ENCODE results near the gene VAX1. TPM values are rescaled to one million over a fixed set of nuclear protein-coding genes. Genes with fewer than 3 reads are reported as not detected.

Gene VAX1
- total and polyA plus RNA-seq, 4 donors = not detected

GRCh38 chr10:117159390-117159789 is 21.3 kb upstream of the VAX1 start:
- no peaks in the 10 kb centered on the region for H3K36me3 ChIP-seq (ENCODE audit: control insufficient read depth in 4 of 4, insufficient read depth in 4 of 4, low read length in 4 of 4)
- no peak overlapping the region for H3K9ac ChIP-seq (ENCODE audit: insufficient read depth in 1 of 2, low read length in 2 of 2)
- no peak overlapping the region for H3K27ac ChIP-seq (ENCODE audit: low read depth in 1 of 2, low read length in 1 of 2)
- peaks cover 11 to 91% (median 84%) of the 10 kb centered on the region in 3 donors for H3K27me3 ChIP-seq (ENCODE audit: control insufficient read depth in 3 of 3, insufficient read depth in 3 of 3, low read length in 2 of 3)
- DNase-seq (no peak), ATAC-seq (ENCODE audit: insufficient read depth, low FRiP score) (no peak)
- no peak overlapping the region for H3K4me3 ChIP-seq
- TF ChIP-seq CTCF (IDR thresholded peaks at IDR 0.05; ENCODE audit: control extremely low read depth, extremely low read depth) = no peak
- peaks cover 0 to 2% (median 0%) of the 10 kb centered on the region in 4 donors for H3K9me3 ChIP-seq (ENCODE audit: control insufficient read depth in 4 of 4, insufficient read depth in 3 of 4, low read length in 3 of 4)
- H3K4me1 ChIP-seq (ENCODE audit: control insufficient read depth in 5 of 5, insufficient read depth in 5 of 5, low read length in 5 of 5) = peaks cover 0 to 8% (median 0%) of the 10 kb centered on the region in 5 donors
- 11 to 13% methylated on average over 6 of the region's 6 CpGs for WGBS, 2 donors

GRCh38 chr10:117158297-117158696 is 20.2 kb upstream of the VAX1 start:
- Histone ChIP-seq H3K4me3 (no peak overlapping the region), H3K36me3 (ENCODE audit: control insufficient read depth in 4 of 4, insufficient read depth in 4 of 4, low read length in 4 of 4) (no peaks in the 10 kb centered on the region), H3K9me3 (ENCODE audit: control insufficient read depth in 4 of 4, insufficient read depth in 3 of 4, low read length in 3 of 4) (peaks cover 0 to 2% (median 0%) of the 10 kb centered on the region in 4 donors), H3K27me3 (ENCODE audit: control insufficient read depth in 3 of 3, insufficient read depth in 3 of 3, low read length in 2 of 3) (peaks cover 13 to 89% (median 75%) of the 10 kb centered on the region in 3 donors), H3K27ac (ENCODE audit: low read depth in 1 of 2, low read length in 1 of 2) (no peak overlapping the region), H3K9ac (ENCODE audit: insufficient read depth in 1 of 2, low read length in 2 of 2) (no peak overlapping the region), H3K4me1 (ENCODE audit: control insufficient read depth in 5 of 5, insufficient read depth in 5 of 5, low read length in 5 of 5) (peaks cover 0 to 6% (median 0%) of the 10 kb centered on the region in 5 donors)
- no peak for ATAC-seq (ENCODE audit: insufficient read depth, low FRiP score)
- 14 to 23% methylated on average over 2 of the region's 2 CpGs for WGBS, 2 donors
- DNase-seq = no peak
- TF ChIP-seq CTCF (IDR thresholded peaks at IDR 0.05; ENCODE audit: control extremely low read depth, extremely low read depth) = no peak

- WGBS, 2 donors = 46 to 49% methylated on average over 3 of the region's 3 CpGs
- Histone ChIP-seq H3K27me3 (ENCODE audit: control insufficient read depth in 3 of 3, insufficient read depth in 3 of 3, low read length in 2 of 3) (peaks cover 8 to 57% (median 46%) of the 10 kb centered on the region in 3 donors), H3K4me1 (ENCODE audit: control insufficient read depth in 5 of 5, insufficient read depth in 5 of 5, low read length in 5 of 5) (no peaks in the 10 kb centered on the region), H3K27ac (ENCODE audit: low read depth in 1 of 2, low read length in 1 of 2) (no peak overlapping the region), H3K9ac (ENCODE audit: insufficient read depth in 1 of 2, low read length in 2 of 2) (no peak overlapping the region), H3K9me3 (ENCODE audit: control insufficient read depth in 4 of 4, insufficient read depth in 3 of 4, low read length in 3 of 4) (peaks cover 0 to 7% (median 0%) of the 10 kb centered on the region in 4 donors), H3K4me3 (no peak overlapping the region), H3K36me3 (ENCODE audit: control insufficient read depth in 4 of 4, insufficient read depth in 4 of 4, low read length in 4 of 4) (no peaks in the 10 kb centered on the region)
- no peak for ATAC-seq (ENCODE audit: insufficient read depth, low FRiP score)
- no peak for TF ChIP-seq CTCF (IDR thresholded peaks at IDR 0.05; ENCODE audit: control extremely low read depth, extremely low read depth)
- no peak for DNase-seq
Measured at GRCh38 chr10:117152668-117153067, 14.6 kb upstream of the VAX1 start.

- no peak overlapping the region for H3K27ac ChIP-seq (ENCODE audit: low read depth in 1 of 2, low read length in 1 of 2)
- DNase-seq = no peak
- H3K9ac ChIP-seq (ENCODE audit: insufficient read depth in 1 of 2, low read length in 2 of 2) = no peak overlapping the region
- 81 to 88% methylated on average over 3 of the region's 3 CpGs for WGBS, 2 donors
- no peaks in the 10 kb centered on the region for H3K36me3 ChIP-seq (ENCODE audit: control insufficient read depth in 4 of 4, insufficient read depth in 4 of 4, low read length in 4 of 4)
- no peak for ATAC-seq (ENCODE audit: insufficient read depth, low FRiP score)
- TF ChIP-seq CTCF (IDR thresholded peaks at IDR 0.05; ENCODE audit: control extremely low read depth, extremely low read depth) = no peak
- peaks cover 2 to 50% (median 48%) of the 10 kb centered on the region in 3 donors for H3K27me3 ChIP-seq (ENCODE audit: control insufficient read depth in 3 of 3, insufficient read depth in 3 of 3, low read length in 2 of 3)
- H3K9me3 ChIP-seq (ENCODE audit: control insufficient read depth in 4 of 4, insufficient read depth in 3 of 4, low read length in 3 of 4) = peaks cover 0 to 12% (median 10%) of the 10 kb centered on the region in 4 donors
- no peak overlapping the region for H3K4me3 ChIP-seq
- H3K4me1 ChIP-seq (ENCODE audit: control insufficient read depth in 5 of 5, insufficient read depth in 5 of 5, low read length in 5 of 5) = no peaks in the 10 kb centered on the region
Measured at GRCh38 chr10:117148284-117148683, 10.2 kb upstream of the VAX1 start.
